ENCODE results near the gene PLAAT3.

- TF ChIP-seq CTCF (IDR thresholded peaks at IDR 0.05 in 4 of 5, conservative IDR thresholded peaks at IDR 0.05 in 1 of 5) = no peak
- no peak for TF ChIP-seq POLR2A (IDR thresholded peaks at IDR 0.05)
These were observed 60.5 kb downstream of the PLAAT3 start for GRCh38 chr11:63553759-63554158.
